ENCODE data around the gene B3GLCT.
A peak's percentile ranks its signal among the peaks of the same experiment; 100 is the strongest.

B3GLCT gene

GRCh38 chr13:31199849-31200636 is at the start of gene B3GLCT:
Gene B3GLCT, plus strand, starts transcription at chr13:31199975. Its CDS starts 110 bp downstream, at chr13:31200085.
- peaks cover 1% of the 10 kb centered on the region for H3K36me3 Mint-ChIP-seq (ENCODE audit: low read depth)
- H3K9me3 Mint-ChIP-seq = no peaks in the 10 kb centered on the region
- peaks cover 40% of the 10 kb centered on the region for H3K4me1 Mint-ChIP-seq
- DNase-seq = peak; percentile 83
- ATAC-seq = peak; percentile 79
- peak within 1 kb of the TSS; percentile 48 for H3K27ac Mint-ChIP-seq
- peak within 1 kb of the TSS; percentile 78 for H3K4me3 Mint-ChIP-seq
- H3K27me3 Mint-ChIP-seq = no peaks in the 10 kb centered on the region

DNA sequence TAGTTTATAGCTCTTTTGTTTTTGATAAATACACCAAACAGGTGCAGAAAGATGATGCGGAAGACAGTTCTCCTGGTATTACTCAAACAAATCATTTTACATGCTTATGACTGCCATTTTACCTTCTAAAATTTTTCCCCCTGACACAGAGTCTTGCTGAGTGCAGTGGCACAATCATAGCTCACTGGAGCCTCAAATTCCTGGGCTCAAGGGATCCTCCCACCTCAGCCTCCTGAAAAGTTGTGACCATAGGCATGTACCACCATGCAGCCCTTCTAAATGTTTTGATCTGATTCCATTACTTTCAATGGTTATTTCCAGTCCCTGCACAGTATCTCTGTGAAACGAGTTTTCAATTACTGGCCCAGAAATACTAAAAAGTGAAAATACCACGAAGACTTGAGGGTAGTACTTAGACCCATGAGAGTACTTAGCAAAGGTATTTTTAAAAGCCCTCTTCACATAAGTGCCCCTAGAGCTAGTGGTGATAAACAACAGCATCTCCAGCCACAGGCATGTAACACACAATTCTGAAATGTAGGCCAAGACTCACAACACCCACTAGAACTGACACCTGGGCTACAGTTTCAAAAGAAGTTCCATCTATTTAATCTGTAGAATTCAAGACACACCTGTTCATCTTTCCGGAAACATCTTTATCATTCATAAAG is 49.3 kb upstream of the B3GLCT start:
- ATAC-seq (no peak), DNase-seq (no peak)
- Mint-ChIP-seq H3K27ac (no peak overlapping the region), H3K9me3 (no peaks in the 10 kb centered on the region), H3K27me3 (no peaks in the 10 kb centered on the region), H3K4me3 (no peak overlapping the region), H3K36me3 (ENCODE audit: low read depth) (peaks cover 83% of the 10 kb centered on the region), H3K4me1 (peaks cover 39% of the 10 kb centered on the region)

DNA sequence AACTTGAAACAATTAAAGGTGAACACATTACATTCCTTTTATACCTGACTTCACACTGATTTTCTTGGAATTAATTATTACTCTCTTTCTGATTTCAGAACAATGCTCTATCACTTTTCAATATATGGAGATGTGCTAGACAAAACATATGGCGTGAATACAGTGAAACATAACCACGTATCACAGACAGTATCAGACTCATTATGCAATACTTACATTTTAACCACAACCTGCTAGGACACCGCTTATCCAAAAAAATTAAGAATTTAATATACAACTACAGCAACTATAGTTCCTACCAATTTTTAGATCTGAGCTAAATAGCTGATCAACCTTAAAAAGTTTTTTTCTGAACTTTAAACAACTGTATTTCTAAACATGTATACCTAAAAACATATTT is 47.9 kb upstream of the B3GLCT start:
- Mint-ChIP-seq H3K4me3 (no peak overlapping the region), H3K9me3 (no peaks in the 10 kb centered on the region), H3K27me3 (no peaks in the 10 kb centered on the region), H3K27ac (no peak overlapping the region), H3K36me3 (ENCODE audit: low read depth) (peaks cover 80% of the 10 kb centered on the region), H3K4me1 (peaks cover 26% of the 10 kb centered on the region)
- DNase-seq = no peak
- no peak for ATAC-seq

GRCh38 chr13:31154939-31155338 is 44.8 kb upstream of the B3GLCT start:
- H3K4me1 Mint-ChIP-seq = peaks cover 44% of the 10 kb centered on the region
- ATAC-seq = no peak
- H3K9me3 Mint-ChIP-seq = no peaks in the 10 kb centered on the region
- no peaks in the 10 kb centered on the region for H3K27me3 Mint-ChIP-seq
- H3K36me3 Mint-ChIP-seq (ENCODE audit: low read depth) = peaks cover 85% of the 10 kb centered on the region
- no peak for DNase-seq
- no peak overlapping the region for H3K4me3 Mint-ChIP-seq
- H3K27ac Mint-ChIP-seq = no peak overlapping the region

- DNase-seq (no peak), ATAC-seq (no peak)
- H3K9me3 Mint-ChIP-seq = no peaks in the 10 kb centered on the region
- H3K27ac Mint-ChIP-seq = peak overlapping the region; percentile 93
- H3K36me3 Mint-ChIP-seq (ENCODE audit: low read depth) = peaks cover 62% of the 10 kb centered on the region
- H3K4me3 Mint-ChIP-seq = peak overlapping the region; percentile 97
- H3K4me1 Mint-ChIP-seq = peaks cover 50% of the 10 kb centered on the region
- H3K27me3 Mint-ChIP-seq = no peaks in the 10 kb centered on the region
These were observed 40.5 kb upstream of the B3GLCT start for GRCh38 chr13:31159306-31159705.

GRCh38 chr13:31160857-31161556 is 38.8 kb upstream of the B3GLCT start:
- Mint-ChIP-seq H3K4me3 (peak overlapping the region; percentile 97), H3K27ac (peak overlapping the region; percentile 93), H3K27me3 (no peaks in the 10 kb centered on the region), H3K36me3 (ENCODE audit: low read depth) (peaks cover 47% of the 10 kb centered on the region), H3K9me3 (no peaks in the 10 kb centered on the region), H3K4me1 (peaks cover 50% of the 10 kb centered on the region)
- DNase-seq = peak; percentile 67
- peak; percentile 11 for ATAC-seq

- ATAC-seq (peak; percentile 82), DNase-seq (peak; percentile 98)
- H3K27ac Mint-ChIP-seq = peak within 1 kb of the TSS; percentile 93
- H3K4me1 Mint-ChIP-seq = peaks cover 50% of the 10 kb centered on the region
- H3K9me3 Mint-ChIP-seq = no peaks in the 10 kb centered on the region
- no peaks in the 10 kb centered on the region for H3K27me3 Mint-ChIP-seq
- peaks cover 44% of the 10 kb centered on the region for H3K36me3 Mint-ChIP-seq (ENCODE audit: low read depth)
- H3K4me3 Mint-ChIP-seq = peak within 1 kb of the TSS; percentile 97
These were observed 38.1 kb upstream of the B3GLCT start, which contains the start of gene HSPH1 for GRCh38 chr13:31161557-31162150. Gene HSPH1, minus strand, starts transcription at chr13:31161904. Its CDS starts 322 bp downstream, at chr13:31161582.

DNA sequence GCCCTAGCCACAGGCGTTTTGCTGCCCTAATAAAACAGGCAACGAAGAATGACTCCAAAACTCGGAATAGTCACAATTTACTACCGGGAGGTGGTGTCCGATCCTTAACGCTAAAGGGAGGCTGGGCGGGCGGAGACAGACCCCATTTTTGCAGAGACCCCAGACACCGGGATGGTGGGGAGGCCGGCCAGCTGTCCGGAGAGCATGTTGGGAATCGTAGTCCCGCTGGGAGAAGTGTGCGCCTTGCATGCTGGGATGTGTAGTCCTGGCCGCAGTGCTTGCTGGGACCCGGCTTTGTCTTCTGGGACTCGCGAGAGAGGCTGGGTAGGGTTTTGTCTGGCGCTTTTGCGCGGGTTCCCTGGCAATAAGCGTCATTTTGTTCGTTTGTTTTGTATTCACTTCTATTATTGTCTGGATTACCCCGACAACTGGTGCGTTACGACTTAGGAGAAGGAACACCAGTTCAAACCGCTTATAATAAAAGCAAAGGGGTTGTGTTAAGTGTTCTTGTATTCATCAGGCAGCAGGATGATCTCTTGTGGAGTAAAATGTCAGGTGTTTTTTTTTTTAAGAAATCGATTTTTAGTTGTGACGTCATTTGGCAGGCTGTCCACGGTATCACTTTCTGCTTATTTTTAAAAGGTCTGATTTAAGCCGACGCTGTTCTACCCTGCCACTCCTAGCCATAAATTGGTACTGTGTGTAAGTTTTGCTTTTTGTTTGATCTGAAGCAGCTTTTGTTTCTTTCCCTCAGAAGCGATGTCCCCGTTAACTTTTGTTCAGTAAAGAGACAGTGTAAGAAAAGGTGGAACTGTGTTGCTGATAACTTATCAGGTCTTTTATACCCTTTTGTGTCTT is 37.4 kb upstream of the B3GLCT start:
- Mint-ChIP-seq H3K36me3 (ENCODE audit: low read depth) (peaks cover 38% of the 10 kb centered on the region), H3K9me3 (no peaks in the 10 kb centered on the region), H3K4me1 (peaks cover 48% of the 10 kb centered on the region), H3K27ac (peak overlapping the region; percentile 93), H3K27me3 (no peaks in the 10 kb centered on the region), H3K4me3 (peak overlapping the region; percentile 97)
- DNase-seq = peak; percentile 91
- peak; percentile 95 for ATAC-seq

GRCh38 chr13:31166591-31166990 is 33.2 kb upstream of the B3GLCT start:
- Mint-ChIP-seq H3K4me1 (peaks cover 23% of the 10 kb centered on the region), H3K27ac (no peak overlapping the region), H3K27me3 (no peaks in the 10 kb centered on the region), H3K4me3 (no peak overlapping the region), H3K9me3 (no peaks in the 10 kb centered on the region), H3K36me3 (ENCODE audit: low read depth) (peaks cover 4% of the 10 kb centered on the region)
- ATAC-seq (no peak), DNase-seq (no peak)

GRCh38 chr13:31167490-31167889 is 32.3 kb upstream of the B3GLCT start:
- no peak for DNase-seq
- H3K4me3 Mint-ChIP-seq = no peak overlapping the region
- no peak overlapping the region for H3K27ac Mint-ChIP-seq
- no peaks in the 10 kb centered on the region for H3K36me3 Mint-ChIP-seq (ENCODE audit: low read depth)
- ATAC-seq = peak; percentile 12
- H3K27me3 Mint-ChIP-seq = no peaks in the 10 kb centered on the region
- no peaks in the 10 kb centered on the region for H3K9me3 Mint-ChIP-seq
- H3K4me1 Mint-ChIP-seq = peaks cover 15% of the 10 kb centered on the region

GRCh38 chr13:31168166-31168565 is 31.6 kb upstream of the B3GLCT start:
- ATAC-seq = no peak
- H3K4me1 Mint-ChIP-seq = peaks cover 9% of the 10 kb centered on the region
- H3K4me3 Mint-ChIP-seq = no peak overlapping the region
- H3K9me3 Mint-ChIP-seq = no peaks in the 10 kb centered on the region
- H3K27me3 Mint-ChIP-seq = no peaks in the 10 kb centered on the region
- no peak overlapping the region for H3K27ac Mint-ChIP-seq
- no peak for DNase-seq
- H3K36me3 Mint-ChIP-seq (ENCODE audit: low read depth) = no peaks in the 10 kb centered on the region

DNA sequence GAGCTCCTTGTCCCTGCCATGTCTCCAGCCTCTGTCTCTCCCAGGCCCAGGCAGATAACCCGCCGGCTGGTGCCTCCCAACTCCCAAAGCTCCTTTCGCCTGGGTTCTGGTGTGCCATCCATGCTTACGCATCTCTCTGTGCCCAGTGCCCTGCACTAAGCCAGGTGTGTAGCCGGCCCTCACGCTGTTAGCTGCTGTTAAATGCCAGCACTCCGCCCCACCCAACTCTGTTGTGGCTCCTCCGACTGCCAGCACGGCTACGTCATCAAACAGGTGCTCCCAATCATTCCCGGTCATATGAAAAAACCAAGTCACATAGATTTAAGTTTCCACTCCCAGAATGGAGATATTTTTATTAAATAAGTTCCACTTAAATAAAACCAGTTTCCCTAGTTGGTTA is 31.0 kb upstream of the B3GLCT start:
- no peaks in the 10 kb centered on the region for H3K9me3 Mint-ChIP-seq
- no peak overlapping the region for H3K4me3 Mint-ChIP-seq
- ATAC-seq = no peak
- no peak for DNase-seq
- no peaks in the 10 kb centered on the region for H3K27me3 Mint-ChIP-seq
- H3K36me3 Mint-ChIP-seq (ENCODE audit: low read depth) = no peaks in the 10 kb centered on the region
- H3K4me1 Mint-ChIP-seq = peaks cover 6% of the 10 kb centered on the region
- H3K27ac Mint-ChIP-seq = no peak overlapping the region

- DNase-seq (no peak), ATAC-seq (no peak)
- H3K36me3 Mint-ChIP-seq (ENCODE audit: low read depth) = no peaks in the 10 kb centered on the region
- H3K27ac Mint-ChIP-seq = no peak overlapping the region
- no peak overlapping the region for H3K4me3 Mint-ChIP-seq
- peaks cover under 1% of the 10 kb centered on the region for H3K9me3 Mint-ChIP-seq
- no peaks in the 10 kb centered on the region for H3K27me3 Mint-ChIP-seq
- H3K4me1 Mint-ChIP-seq = peaks cover 6% of the 10 kb centered on the region
These were observed 27.8 kb upstream of the B3GLCT start for GRCh38 chr13:31172001-31172400.

DNA sequence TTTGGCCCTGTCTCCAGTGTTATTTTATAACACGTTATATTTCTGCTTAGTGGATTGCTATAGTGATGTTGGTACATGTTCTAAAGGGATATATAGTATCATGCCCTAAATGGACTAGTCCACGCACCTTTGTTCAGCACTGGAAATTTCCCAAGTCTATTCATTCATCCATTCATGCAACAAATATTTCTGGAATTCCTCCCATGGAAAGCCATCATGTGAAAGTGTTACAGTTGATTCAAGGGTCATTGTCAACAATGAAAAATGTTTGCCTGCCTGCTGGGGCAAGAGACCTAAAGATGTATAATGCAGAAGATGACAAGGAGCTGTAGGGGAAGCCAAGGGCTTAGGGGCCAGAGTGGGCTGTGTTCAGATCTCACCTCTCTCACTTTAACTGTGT is 27.2 kb upstream of the B3GLCT start:
- no peaks in the 10 kb centered on the region for H3K27me3 Mint-ChIP-seq
- H3K4me1 Mint-ChIP-seq = peaks cover 4% of the 10 kb centered on the region
- H3K27ac Mint-ChIP-seq = no peak overlapping the region
- H3K4me3 Mint-ChIP-seq = no peak overlapping the region
- no peaks in the 10 kb centered on the region for H3K36me3 Mint-ChIP-seq (ENCODE audit: low read depth)
- DNase-seq (no peak), ATAC-seq (no peak)
- H3K9me3 Mint-ChIP-seq = peaks cover 6% of the 10 kb centered on the region
